Keratinocyte (primary cell): Measurements from ENCODE around the gene LILRB2. TPM values are rescaled to one million over a fixed set of nuclear protein-coding genes. Genes with fewer than 3 reads are reported as not detected.
"Not testable (repeated sequence)": the region's sequence is repeated elsewhere in the genome, so short reads cannot be mapped to it uniquely, and the experiment has no call there.

Source experiments
- DNase-seq: peaks from one replicate; pipeline ENCODE4 v3.0.0-alpha.2; 2011; ENCODE audit warnings: low read depth, missing footprints, low spot score
- FAIRE-seq: peaks from 2 replicates; lab custom pipeline; 2011; peaks lifted over from hg19 to GRCh38; lab: Jason Lieb, UNC
- H2AFZ ChIP-seq: 2 replicates; pipeline ENCODE4 v1.6.0; 2012; ENCODE audit warnings: low read length, control low read depth, inconsistent platforms; ENCODE audit not compliant: control insufficient read depth
- H3K27ac ChIP-seq: 2 replicates; pipeline ENCODE4 v1.5.1; 2011; ENCODE audit warnings: low read length; ENCODE audit not compliant: control insufficient read depth, insufficient read depth
- H3K27me3 ChIP-seq: 3 replicates; pipeline ENCODE4 v1.6.0; 2011; ENCODE audit warnings: low read length; ENCODE audit not compliant: control insufficient read depth, insufficient read depth; ENCODE audit errors: extremely low read depth
- H3K36me3 ChIP-seq, 2 experiments: 2 replicates in 1 of 2; 3 replicates in 1 of 2; pipeline ENCODE4 v1.5.1; 2011; ENCODE audit warnings: low read length in 2 of 2, mild to moderate bottlenecking in 1 of 2; ENCODE audit not compliant: control insufficient read depth in 2 of 2, insufficient read depth in 2 of 2; ENCODE audit errors: extremely low read depth in 1 of 2
- H3K4me1 ChIP-seq: 3 replicates; pipeline ENCODE4 v1.5.1; 2011; ENCODE audit warnings: low read length; ENCODE audit not compliant: control insufficient read depth, insufficient read depth; ENCODE audit errors: extremely low read depth
- H3K4me2 ChIP-seq: 3 replicates; pipeline ENCODE4 v1.6.0; 2011; ENCODE audit warnings: low read depth, low read length; ENCODE audit not compliant: control insufficient read depth, insufficient read depth; ENCODE audit errors: extremely low read depth
- H3K4me3 ChIP-seq, 3 experiments: fragments of 200-600 bp in 1 of 3; sonication (generic) in 1 of 3; 2 replicates in 2 of 3; 3 replicates in 1 of 3; pipeline ENCODE4 v1.5.1; 2011 to 2016; ENCODE audit warnings: low read length in 3 of 3, mild to moderate bottlenecking in 3 of 3, control low read depth in 2 of 3, inconsistent platforms in 1 of 3, low read depth in 1 of 3, mixed read lengths in 1 of 3, mixed run types in 1 of 3, moderate library complexity in 1 of 3; ENCODE audit not compliant: control insufficient read depth in 2 of 3, insufficient read depth in 2 of 3; ENCODE audit errors: extremely low read depth in 1 of 3
- H3K79me2 ChIP-seq: 2 replicates; pipeline ENCODE4 v1.6.0; 2012; ENCODE audit warnings: low read length; ENCODE audit not compliant: control insufficient read depth, insufficient read depth
- H3K9ac ChIP-seq: 3 replicates; pipeline ENCODE4 v1.6.0; 2011; ENCODE audit warnings: low read length; ENCODE audit not compliant: control insufficient read depth, insufficient read depth; ENCODE audit errors: extremely low read depth
- H3K9me1 ChIP-seq: 3 replicates; pipeline ENCODE4 v1.6.0; 2011; ENCODE audit warnings: low read length; ENCODE audit not compliant: control insufficient read depth, insufficient read depth; ENCODE audit errors: extremely low read depth
- H3K9me3 ChIP-seq: 2 replicates; pipeline ENCODE4 v1.5.1; 2012; ENCODE audit warnings: low read depth, low read length; ENCODE audit not compliant: control insufficient read depth
- H4K20me1 ChIP-seq: 3 replicates; pipeline ENCODE4 v1.6.0; 2011; ENCODE audit warnings: low read length; ENCODE audit not compliant: control insufficient read depth, insufficient read depth; ENCODE audit errors: extremely low read depth
- EZH2 ChIP-seq: IDR thresholded peaks from one replicate; pipeline ENCODE4 v1.6.1; 2012; ENCODE audit warnings: inconsistent platforms, mild to moderate bottlenecking, low read length, moderate library complexity
- dilution Hi-C: fragments of 300-500 bp; cut with MboI; formaldehyde crosslinking; loops from one replicate; pipeline ENCODE4 v1.7.0; 2020; ENCODE audit warnings: low sequenced_read_pairs; ENCODE audit not compliant: extremely low pct_ligation_motif_present
- polyA plus RNA-seq, 5 experiments: library from polyadenylated mRNA; depleted of rRNA in 3 of 5; stranded (reverse) in 3 of 5; stranded (forward) in 1 of 5; unstranded in 1 of 5; fragments of >200 nt; gene quantifications; 1 replicate in 1 of 5; 2 replicates in 3 of 5; 3 replicates in 1 of 5; pipeline versions ENCODE4 v1.2.1 to v1.2.3, GENCODE V29; 2011 to 2012; ENCODE audit warnings: missing spikeins in 2 of 5, low read depth in 1 of 5, low replicate concordance in 1 of 5
- TF ChIP-seq, protein P1 (sequence below), 3 experiments: IDR thresholded peaks in 1 of 3; conservative IDR thresholded peaks in 1 of 3; optimal IDR thresholded peaks in 1 of 3; 2 replicates in 2 of 3; 3 replicates in 1 of 3; pipeline versions ENCODE3 to v1.5.1; 2011; ENCODE audit warnings: low read length in 3 of 3, mild to moderate bottlenecking in 3 of 3, moderate library complexity in 2 of 3, control low read depth in 1 of 3, inconsistent platforms in 1 of 3; ENCODE audit not compliant: insufficient read depth in 2 of 3; ENCODE audit errors: extremely low read depth in 1 of 3

LILRB2 gene
- polyA plus RNA-seq, 1 donor (not counting 4 experiments of a cell fraction or from before 2014, with no cell fraction given): not detected

DNA sequence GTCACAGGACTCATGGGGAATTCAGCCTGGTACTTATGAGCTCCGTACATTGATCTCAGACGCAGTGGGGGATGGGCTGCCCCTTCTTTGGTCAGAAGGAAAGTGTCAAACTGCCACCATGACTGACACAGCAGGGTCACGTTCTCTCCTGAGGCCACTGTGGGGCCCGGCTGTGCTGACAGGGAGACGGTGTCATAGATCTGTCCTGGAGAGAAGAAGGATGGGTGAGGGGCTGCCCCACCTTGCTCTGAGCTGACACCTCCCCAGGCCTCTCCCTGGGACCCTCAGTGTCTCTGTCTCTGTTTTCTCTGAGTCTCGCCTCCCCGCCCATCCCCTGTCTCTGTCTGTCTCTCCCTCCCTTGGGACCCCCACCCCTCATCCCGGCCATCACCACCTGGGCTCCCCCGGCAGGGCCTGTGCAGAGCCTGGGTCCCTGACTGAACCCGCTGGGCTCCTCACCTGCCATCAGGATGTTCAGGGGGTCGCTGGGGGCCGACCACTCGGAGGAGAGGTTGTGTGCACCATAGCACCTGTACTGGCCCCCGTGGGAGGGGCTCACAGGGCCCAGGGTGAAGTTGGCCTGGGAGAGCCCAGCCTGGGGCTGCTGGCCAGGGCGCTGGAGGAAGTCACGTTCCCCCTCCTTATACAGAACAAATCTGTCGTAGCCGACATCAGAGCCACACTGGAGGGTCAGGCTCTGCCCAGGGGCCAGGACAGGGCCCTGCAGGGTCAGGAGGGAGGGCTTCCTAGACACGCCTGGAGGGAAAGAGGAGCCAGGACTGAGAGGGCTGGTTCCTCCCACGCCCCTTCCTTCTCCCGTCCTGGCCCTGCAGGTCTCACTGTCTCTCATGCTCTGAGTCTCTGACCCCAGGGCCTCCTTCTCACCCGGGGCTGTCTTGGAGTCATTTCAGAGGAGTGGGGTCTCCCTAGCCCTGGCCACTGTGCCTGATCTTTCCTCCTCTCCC lies 40.3 kb downstream of the LILRB2 start:
- H3K36me3 ChIP-seq, H3K9me3 ChIP-seq, H3K9ac ChIP-seq, H3K4me2 ChIP-seq, DNase-seq, H2AFZ ChIP-seq, FAIRE-seq, H3K4me1 ChIP-seq, H4K20me1 ChIP-seq, H3K79me2 ChIP-seq, H3K27me3 ChIP-seq, H3K27ac ChIP-seq, dilution Hi-C loops, H3K4me3 ChIP-seq, H3K9me1 ChIP-seq: not testable (repeated sequence)

DNA sequence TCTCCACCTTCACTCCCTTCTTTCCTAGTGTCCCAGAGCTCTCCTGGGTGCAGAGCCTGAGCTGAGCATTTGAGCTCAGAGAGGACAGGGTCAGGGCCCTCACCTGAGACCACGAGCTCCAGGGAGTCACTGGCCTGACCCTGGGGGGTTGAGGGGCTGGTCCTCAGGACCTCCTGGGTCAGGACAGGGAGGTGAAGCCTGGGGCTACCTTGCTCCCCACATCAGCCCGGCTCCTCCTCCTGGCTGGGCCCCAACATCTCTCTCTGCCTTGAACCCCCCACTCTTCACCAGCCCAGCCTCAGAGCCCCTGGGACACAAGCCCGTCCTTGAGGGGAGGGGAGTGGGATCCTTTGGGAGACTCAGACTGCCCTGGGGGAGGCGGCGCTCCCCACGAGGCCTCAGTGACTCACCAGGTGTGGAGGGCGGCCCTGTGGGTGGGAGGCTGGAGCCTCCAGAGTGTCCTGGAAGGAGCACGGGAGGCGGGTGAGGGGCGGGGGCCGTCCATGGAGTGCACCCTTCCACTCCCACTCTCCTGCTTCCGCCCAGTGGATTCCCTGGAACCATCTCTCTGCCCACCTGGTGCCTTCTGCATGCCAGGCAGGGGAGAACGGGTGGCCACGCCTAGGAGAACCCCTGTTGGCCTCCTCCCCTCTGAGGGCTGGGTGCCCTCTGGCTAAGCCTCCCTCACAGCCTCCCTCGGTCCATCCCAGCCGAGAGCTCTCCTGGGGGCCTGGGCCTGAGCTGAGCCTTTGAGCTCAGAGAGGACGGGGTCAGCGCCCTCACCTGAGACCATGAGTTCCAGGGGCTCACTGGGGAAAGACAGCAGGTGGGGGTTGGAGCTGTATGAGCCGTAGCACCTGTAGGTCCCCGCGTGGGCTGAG lies 41.2 kb downstream of the LILRB2 start:
- H3K27ac ChIP-seq, DNase-seq, H2AFZ ChIP-seq, dilution Hi-C loops, FAIRE-seq, H3K9me3 ChIP-seq, H3K4me1 ChIP-seq, H3K36me3 ChIP-seq, H3K4me3 ChIP-seq, H4K20me1 ChIP-seq, H3K27me3 ChIP-seq, H3K4me2 ChIP-seq, H3K9me1 ChIP-seq, H3K9ac ChIP-seq, H3K79me2 ChIP-seq: not testable (repeated sequence)

DNA sequence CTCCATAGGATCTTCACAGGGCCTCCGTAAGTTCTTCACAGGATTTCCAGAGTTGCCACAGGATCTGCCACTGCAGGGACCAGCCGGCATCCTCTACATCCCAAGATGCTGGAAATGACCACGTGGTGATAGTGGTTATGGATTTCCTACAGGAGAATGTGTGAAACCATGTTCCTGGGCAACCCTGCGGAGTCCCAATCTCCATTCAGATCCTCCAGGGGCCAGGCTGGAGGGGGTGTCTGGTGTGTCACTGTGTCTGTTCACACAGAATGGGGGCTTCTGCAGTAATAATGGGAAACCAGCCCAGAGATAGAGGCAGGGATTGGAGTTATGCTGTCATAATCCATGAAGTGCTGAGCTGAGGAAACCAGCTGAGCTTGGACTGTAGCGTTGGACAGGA lies 47.0 kb downstream of the LILRB2 start:
- no peak overlapping the region for H3K4me2 ChIP-seq
- TF ChIP-seq EZH2: no peak
- TF ChIP-seq, protein P1, sequence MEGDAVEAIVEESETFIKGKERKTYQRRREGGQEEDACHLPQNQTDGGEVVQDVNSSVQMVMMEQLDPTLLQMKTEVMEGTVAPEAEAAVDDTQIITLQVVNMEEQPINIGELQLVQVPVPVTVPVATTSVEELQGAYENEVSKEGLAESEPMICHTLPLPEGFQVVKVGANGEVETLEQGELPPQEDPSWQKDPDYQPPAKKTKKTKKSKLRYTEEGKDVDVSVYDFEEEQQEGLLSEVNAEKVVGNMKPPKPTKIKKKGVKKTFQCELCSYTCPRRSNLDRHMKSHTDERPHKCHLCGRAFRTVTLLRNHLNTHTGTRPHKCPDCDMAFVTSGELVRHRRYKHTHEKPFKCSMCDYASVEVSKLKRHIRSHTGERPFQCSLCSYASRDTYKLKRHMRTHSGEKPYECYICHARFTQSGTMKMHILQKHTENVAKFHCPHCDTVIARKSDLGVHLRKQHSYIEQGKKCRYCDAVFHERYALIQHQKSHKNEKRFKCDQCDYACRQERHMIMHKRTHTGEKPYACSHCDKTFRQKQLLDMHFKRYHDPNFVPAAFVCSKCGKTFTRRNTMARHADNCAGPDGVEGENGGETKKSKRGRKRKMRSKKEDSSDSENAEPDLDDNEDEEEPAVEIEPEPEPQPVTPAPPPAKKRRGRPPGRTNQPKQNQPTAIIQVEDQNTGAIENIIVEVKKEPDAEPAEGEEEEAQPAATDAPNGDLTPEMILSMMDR (optimal IDR thresholded peaks at IDR 0.05 in 1 of 3, IDR thresholded peaks at IDR 0.05 in 1 of 3, conservative IDR thresholded peaks at IDR 0.05 in 1 of 3; ENCODE audit: extremely low read depth in 1 of 3, insufficient read depth in 2 of 3, low read length in 3 of 3): no peak
- FAIRE-seq (no peak), DNase-seq (no peak)
- H3K4me3 ChIP-seq: no peak overlapping the region
- H3K27me3 ChIP-seq: no peaks in the 10 kb centered on the region
- dilution Hi-C loops: no loop called here
- no peak overlapping the region for H3K9ac ChIP-seq
- H2AFZ ChIP-seq: no peak overlapping the region
- H3K9me1 ChIP-seq: no peaks in the 10 kb centered on the region
- H3K9me3 ChIP-seq: no peaks in the 10 kb centered on the region
- H3K79me2 ChIP-seq: no peaks in the 10 kb centered on the region
- H3K36me3 ChIP-seq: no peaks in the 10 kb centered on the region
- H3K27ac ChIP-seq: no peak overlapping the region
- no peaks in the 10 kb centered on the region for H4K20me1 ChIP-seq
- H3K4me1 ChIP-seq: no peaks in the 10 kb centered on the region
